Fibroblast of lung (primary cell): ENCODE results near the gene PANX2. TPM values are rescaled to one million over a fixed set of nuclear protein-coding genes. Genes with fewer than 3 reads are reported as not detected.

Experiments
- DNase-seq, 2 donors: peaks; one replicate each; pipeline versions ENCODE4 v3.0.0 to v3.0.0-alpha.2; 2010; ENCODE audit warnings: low read depth in 2 of 2
- H2AFZ ChIP-seq: 2 replicates; pipeline ENCODE4 v1.5.1; 2012; ENCODE audit warnings: low read length, control low read depth, inconsistent platforms
- H3K27ac ChIP-seq: 2 replicates; pipeline ENCODE4 v1.5.1; 2011; ENCODE audit warnings: low read length, control low read depth; ENCODE audit not compliant: insufficient read depth
- H3K27me3 ChIP-seq: 2 replicates; pipeline ENCODE4 v1.5.1; 2011; ENCODE audit warnings: mild to moderate bottlenecking, low read length; ENCODE audit not compliant: control insufficient read depth, insufficient read depth
- H3K36me3 ChIP-seq: 2 replicates; pipeline ENCODE4 v1.5.1; 2011; ENCODE audit warnings: low read length; ENCODE audit not compliant: control insufficient read depth, insufficient read depth
- H3K4me1 ChIP-seq: 2 replicates; pipeline ENCODE4 v1.5.1; 2011; ENCODE audit warnings: low read length; ENCODE audit not compliant: control insufficient read depth, insufficient read depth; ENCODE audit errors: extremely low read depth
- H3K4me2 ChIP-seq: 2 replicates; pipeline ENCODE4 v1.5.1; 2011; ENCODE audit warnings: low read length, control low read depth; ENCODE audit not compliant: insufficient read depth; ENCODE audit errors: extremely low read depth
- H3K4me3 ChIP-seq, 4 experiments: fragments of 200-600 bp in 1 of 4; sonication (generic) in 1 of 4; replicated peaks in 1 of 4; 2 replicates each; pipeline ENCODE4 v1.5.1; 2011 to 2016; ENCODE audit warnings: low read length in 4 of 4, low read depth in 3 of 4, mild to moderate bottlenecking in 3 of 4, control low read depth in 2 of 4, inconsistent platforms in 1 of 4, mixed read lengths in 1 of 4; ENCODE audit not compliant: insufficient read depth in 1 of 4; ENCODE audit errors: control extremely low read depth in 1 of 4
- H3K79me2 ChIP-seq: 2 replicates; pipeline ENCODE4 v1.5.1; 2012; ENCODE audit warnings: mild to moderate bottlenecking, low read length, inconsistent platforms; ENCODE audit not compliant: control insufficient read depth, insufficient read depth
- H3K9ac ChIP-seq: 2 replicates; pipeline ENCODE4 v1.5.1; 2011; ENCODE audit warnings: mild to moderate bottlenecking, low read length, control low read depth; ENCODE audit not compliant: insufficient read depth
- H3K9me3 ChIP-seq: 2 replicates; pipeline ENCODE4 v1.5.1; 2012; ENCODE audit warnings: low read depth, low read length; ENCODE audit not compliant: control insufficient read depth, insufficient read depth
- H4K20me1 ChIP-seq: 2 replicates; pipeline ENCODE4 v1.5.1; 2011; ENCODE audit warnings: low read length; ENCODE audit not compliant: control insufficient read depth, insufficient read depth; ENCODE audit errors: extremely low read depth
- CTCF ChIP-seq, 2 donors: IDR thresholded peaks in 1 of 2; conservative IDR thresholded peaks in 1 of 2; 1 replicate in 1 of 2; 2 replicates in 1 of 2; pipeline ENCODE4 v1.5.1; 2011 to 2012; ENCODE audit warnings: low read length in 2 of 2, control low read depth in 1 of 2, inconsistent platforms in 1 of 2, low read depth in 1 of 2, mild to moderate bottlenecking in 1 of 2
- EZH2 ChIP-seq: IDR thresholded peaks from 2 replicates; pipeline ENCODE4 v1.5.1; 2012; ENCODE audit warnings: low read length, control low read depth, mild to moderate bottlenecking; ENCODE audit errors: missing control alignments
- polyA plus RNA-seq, 2 donors: library from polyadenylated mRNA; depleted of rRNA in 1 of 2; stranded (reverse) in 1 of 2; unstranded in 1 of 2; fragments of >200 nt; gene quantifications; 2 replicates each; pipeline ENCODE4 v1.2.1, GENCODE V29; 2011 to 2012; ENCODE audit warnings: missing spikeins in 1 of 2
- total RNA-seq: library from RNA; depleted of rRNA; stranded (reverse); fragments of >200 nt; gene quantifications from 2 replicates; pipeline ENCODE4 v1.2.1, GENCODE V29; 2014

The PANX2 gene
- total and polyA plus RNA-seq, 2 donors (not counting 1 experiment from before 2014, with no cell fraction given): 0.17 to 0.45 TPM

- Histone ChIP-seq H3K4me1 (no peaks in the 10 kb centered on the region), H3K27ac (no peak overlapping the region), H4K20me1 (no peaks in the 10 kb centered on the region), H3K36me3 (no peaks in the 10 kb centered on the region), H3K27me3 (peaks cover 19% of the 10 kb centered on the region), H3K79me2 (no peaks in the 10 kb centered on the region), H2AFZ (no peak overlapping the region), H3K4me3 (no peak overlapping the region), H3K9ac (no peak overlapping the region), H3K9me3 (no peaks in the 10 kb centered on the region), H3K4me2 (no peak overlapping the region)
- DNase-seq: no peak
- no peak for TF ChIP-seq EZH2
- no peak for TF ChIP-seq CTCF (conservative IDR thresholded peaks at IDR 0.05 in 1 of 2, IDR thresholded peaks at IDR 0.05 in 1 of 2; ENCODE audit: low read depth in 1 of 2, low read length in 2 of 2)
These were observed 27.4 kb upstream of the PANX2 start for GRCh38 chr22:50143096-50143495.

- no peak overlapping the region for H3K4me3 ChIP-seq
- TF ChIP-seq EZH2 (no peak), CTCF (conservative IDR thresholded peaks at IDR 0.05 in 1 of 2, IDR thresholded peaks at IDR 0.05 in 1 of 2; ENCODE audit: low read depth in 1 of 2, low read length in 2 of 2) (no peak)
- H2AFZ ChIP-seq: no peak overlapping the region
- H4K20me1 ChIP-seq: no peaks in the 10 kb centered on the region
- H3K36me3 ChIP-seq: no peaks in the 10 kb centered on the region
- no peak overlapping the region for H3K4me2 ChIP-seq
- no peaks in the 10 kb centered on the region for H3K9me3 ChIP-seq
- H3K27me3 ChIP-seq: peaks cover 19% of the 10 kb centered on the region
- DNase-seq: no peak
- no peaks in the 10 kb centered on the region for H3K79me2 ChIP-seq
- H3K4me1 ChIP-seq: no peaks in the 10 kb centered on the region
- H3K9ac ChIP-seq: no peak overlapping the region
- no peak overlapping the region for H3K27ac ChIP-seq
These were observed 26.4 kb upstream of the PANX2 start for GRCh38 chr22:50144005-50144614.

- Histone ChIP-seq H3K4me3 (no peak overlapping the region), H4K20me1 (no peaks in the 10 kb centered on the region), H3K79me2 (no peaks in the 10 kb centered on the region), H3K27ac (no peak overlapping the region), H3K9me3 (no peaks in the 10 kb centered on the region), H3K9ac (no peak overlapping the region), H3K4me1 (no peaks in the 10 kb centered on the region), H3K27me3 (peaks cover 16% of the 10 kb centered on the region), H3K36me3 (no peaks in the 10 kb centered on the region), H2AFZ (no peak overlapping the region), H3K4me2 (no peak overlapping the region)
- TF ChIP-seq CTCF (conservative IDR thresholded peaks at IDR 0.05 in 1 of 2, IDR thresholded peaks at IDR 0.05 in 1 of 2; ENCODE audit: low read depth in 1 of 2, low read length in 2 of 2) (no peak), EZH2 (no peak)
- DNase-seq: no peak
These were observed 24.7 kb upstream of the PANX2 start for GRCh38 chr22:50145721-50146438.
